Gastroesophageal sphincter (tissue), 3 donors: Measurements from ENCODE around the gene UAP1L1.

Experiments
- EP300 ChIP-seq: sonication (generic); formaldehyde crosslinking; IDR thresholded peaks from one replicate; pipeline ENCODE4 v1.6.1; 2017; ENCODE audit warnings: antibody characterized with exemption, mild to moderate bottlenecking
- POLR2A ChIP-seq, 2 donors: fragments of 450-650 bp; IDR thresholded peaks; one replicate each; pipeline ENCODE4 v1.6.1; 2017; ENCODE audit warnings: antibody characterized with exemption in 2 of 2, mild to moderate bottlenecking in 2 of 2, moderate library complexity in 1 of 2
- POLR2AphosphoS5 ChIP-seq: sonication (generic); formaldehyde crosslinking; IDR thresholded peaks from one replicate; pipeline ENCODE4 v1.6.1; 2017; ENCODE audit warnings: antibody characterized with exemption
- TF ChIP-seq, protein P1 (sequence below), 4 experiments: fragments of 200-600 bp in 2 of 4; fragments of 450-650 bp in 2 of 4; sonication (generic) in 1 of 4; IDR thresholded peaks; one replicate each; pipeline ENCODE4 v1.5.1; 2017 to 2019; ENCODE audit warnings: antibody characterized with exemption in 4 of 4, mild to moderate bottlenecking in 2 of 4, moderate library complexity in 2 of 4

DNA sequence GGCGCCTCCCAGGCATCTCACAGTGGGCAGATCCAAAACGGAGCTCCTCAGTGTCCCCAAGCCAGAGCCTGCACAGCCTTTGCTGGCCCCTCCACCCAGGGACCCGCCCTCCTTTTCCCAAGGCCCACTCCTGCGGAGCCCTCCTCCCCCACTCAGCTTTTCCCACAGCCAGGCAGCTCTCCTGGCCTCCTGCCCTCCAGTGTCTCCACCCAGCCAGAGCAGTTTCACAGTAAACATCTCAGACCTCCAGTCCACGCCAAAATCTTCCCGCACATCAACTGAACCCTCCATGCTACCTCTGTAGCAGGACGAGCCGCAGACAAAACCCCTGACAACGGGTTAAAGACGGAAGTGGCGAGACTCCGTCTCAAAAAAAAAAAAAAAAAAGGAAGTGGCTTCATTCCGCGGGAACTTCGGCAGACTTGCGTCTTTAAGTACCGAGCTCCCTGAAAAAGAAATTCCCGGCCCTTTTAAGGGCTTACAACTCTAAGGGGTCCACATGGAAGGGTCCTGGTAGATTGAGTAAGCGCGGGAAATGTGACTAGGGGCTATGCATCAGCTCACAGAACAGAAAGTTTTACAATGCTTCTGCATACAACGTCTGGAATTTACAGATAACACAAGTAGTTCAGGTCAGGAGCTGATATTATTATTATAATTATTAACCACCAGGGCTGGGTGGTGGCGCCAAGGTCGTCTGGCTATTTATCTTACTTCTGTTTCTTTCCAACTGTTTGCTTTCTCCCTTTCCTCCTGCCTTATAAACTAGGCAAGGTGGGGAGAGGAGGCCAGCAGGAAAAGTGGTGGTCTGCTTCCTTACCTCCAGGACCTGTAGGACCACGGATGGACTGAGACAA is 50.2 kb downstream of the UAP1L1 start:
- TF ChIP-seq, protein P1, sequence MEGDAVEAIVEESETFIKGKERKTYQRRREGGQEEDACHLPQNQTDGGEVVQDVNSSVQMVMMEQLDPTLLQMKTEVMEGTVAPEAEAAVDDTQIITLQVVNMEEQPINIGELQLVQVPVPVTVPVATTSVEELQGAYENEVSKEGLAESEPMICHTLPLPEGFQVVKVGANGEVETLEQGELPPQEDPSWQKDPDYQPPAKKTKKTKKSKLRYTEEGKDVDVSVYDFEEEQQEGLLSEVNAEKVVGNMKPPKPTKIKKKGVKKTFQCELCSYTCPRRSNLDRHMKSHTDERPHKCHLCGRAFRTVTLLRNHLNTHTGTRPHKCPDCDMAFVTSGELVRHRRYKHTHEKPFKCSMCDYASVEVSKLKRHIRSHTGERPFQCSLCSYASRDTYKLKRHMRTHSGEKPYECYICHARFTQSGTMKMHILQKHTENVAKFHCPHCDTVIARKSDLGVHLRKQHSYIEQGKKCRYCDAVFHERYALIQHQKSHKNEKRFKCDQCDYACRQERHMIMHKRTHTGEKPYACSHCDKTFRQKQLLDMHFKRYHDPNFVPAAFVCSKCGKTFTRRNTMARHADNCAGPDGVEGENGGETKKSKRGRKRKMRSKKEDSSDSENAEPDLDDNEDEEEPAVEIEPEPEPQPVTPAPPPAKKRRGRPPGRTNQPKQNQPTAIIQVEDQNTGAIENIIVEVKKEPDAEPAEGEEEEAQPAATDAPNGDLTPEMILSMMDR (IDR thresholded peaks at IDR 0.05): no peak
- no peak for TF ChIP-seq POLR2A (IDR thresholded peaks at IDR 0.05)
- no peak for TF ChIP-seq POLR2AphosphoS5
- TF ChIP-seq EP300: no peak
